ENCODE data around the gene ATP6V1C2. TPM values are rescaled to one million over a fixed set of nuclear protein-coding genes. Genes with fewer than 3 reads are reported as not detected.

Gene ATP6V1C2
- polyA plus RNA-seq, 2 of the 4 experiments (the other 2 are of a cell fraction), result 0.08 to 0.14 TPM

- H3K4me3 ChIP-seq, result peak overlapping the region; percentile 54
- H3K4me1 ChIP-seq, result peaks cover 24% of the 10 kb centered on the region
- ChIA-PET CTCF (no interaction called here), POLR2A (no interaction called here)
- DNase-seq (ENCODE audit: low read depth in 1 of 2, low spot score in 1 of 2) (no peak), ATAC-seq (no peak), FAIRE-seq (no peak)
- peak overlapping the region; percentile 91 for H3K4me2 ChIP-seq
- WGBS (ENCODE audit: missing lambda C conversion rate), result 18% methylated on average over 14 of the region's 39 CpGs
- H3K9me3 ChIP-seq, result no peaks in the 10 kb centered on the region
- H3K27ac ChIP-seq, result peak overlapping the region in 1 of 2 experiments; percentile 34; a peak in 2 of 6 replicates
- no peak for TF ChIP-seq MYC (IDR thresholded peaks at IDR 0.05; ENCODE audit: borderline replicate concordance, low read length)
Measured at GRCh38 chr2:10720947-10721395, 459 bp upstream of the ATP6V1C2 start.

- peak overlapping the region; percentile 91 for H3K4me2 ChIP-seq
- ChIA-PET POLR2A (interaction anchor here (1.0 kb wide), 1 partner anchor 33 kb away, joined by 4 read pairs; no protein-coding TSS in a partner anchor), CTCF (interaction anchor here (0.8 to 2.4 kb wide), 7 partner anchors 9 to 861 kb away, joined by 3 to 8 read pairs (median 7); a partner anchor contains a TSS)
- WGBS (ENCODE audit: missing lambda C conversion rate), result 23% methylated on average over 7 of the region's 7 CpGs
- peaks cover 24% of the 10 kb centered on the region for H3K4me1 ChIP-seq
- H3K9me3 ChIP-seq, result no peaks in the 10 kb centered on the region
- ATAC-seq (peak in 1 of 2 experiments; percentile 37; a peak in 3 of 6 replicates), DNase-seq (ENCODE audit: low read depth in 1 of 2, low spot score in 1 of 2) (no peak), FAIRE-seq (no peak)
- TF ChIP-seq ZFP36 (IDR thresholded peaks at IDR 0.05; ENCODE audit: borderline replicate concordance, partially characterized antibody) (no peak), BCL3 (IDR thresholded peaks at IDR 0.05) (no peak), ZSCAN20 (CRISPR knock-in tag; IDR thresholded peaks at IDR 0.05) (no peak), CHD2 (IDR thresholded peaks at IDR 0.05; ENCODE audit: low read length, partially characterized antibody) (no peak), EP300 (IDR thresholded peaks at IDR 0.05) (no peak), ESRRA (IDR thresholded peaks at IDR 0.05; ENCODE audit: borderline replicate concordance, low read length) (no peak), TP53 (CRISPR knock-in tag; IDR thresholded peaks at IDR 0.05) (no peak)
- H3K4me3 ChIP-seq, result peak overlapping the region; percentile 54
- no peak overlapping the region for H3K27ac ChIP-seq
Measured at GRCh38 chr2:10722252-10722825, 909 bp downstream of the ATP6V1C2 start.

DNA sequence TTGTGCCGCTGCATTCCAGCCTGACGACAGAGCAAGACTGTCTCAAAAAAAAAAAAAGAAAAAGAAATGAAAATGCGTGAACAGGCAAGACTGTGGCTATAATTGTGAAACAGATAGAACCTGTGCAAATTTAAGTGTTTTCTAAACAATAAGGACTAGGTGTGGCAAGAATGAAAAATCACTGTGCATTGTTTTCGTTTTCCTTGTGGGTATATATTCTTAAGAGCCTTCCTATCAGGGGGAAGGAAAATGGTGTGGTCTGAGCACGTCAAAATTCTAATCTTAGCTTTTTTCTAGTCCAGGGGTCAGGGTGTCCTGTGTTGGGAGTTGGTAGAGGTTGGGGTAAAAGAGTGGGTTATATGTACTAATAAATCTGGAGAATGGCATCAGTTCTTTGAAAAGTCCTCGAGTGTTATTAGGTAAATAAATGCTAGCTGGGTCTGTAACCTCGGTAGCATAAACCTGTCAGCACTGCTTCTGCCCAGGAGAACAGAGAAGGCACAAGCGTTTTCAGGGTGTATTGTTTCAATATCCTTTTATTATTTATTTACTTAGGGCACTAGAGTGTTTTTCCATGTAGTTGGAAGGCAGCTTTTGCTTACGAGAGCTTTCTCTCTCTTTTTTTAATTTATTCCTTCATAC lies 11.6 kb downstream of the ATP6V1C2 start:
- TF ChIP-seq EHMT2 (IDR thresholded peaks at IDR 0.05; ENCODE audit: low read depth), result no peak
- TF ChIP-seq ATOH8 (CRISPR knock-in tag; IDR thresholded peaks at IDR 0.05; ENCODE audit: low read depth), result no peak
- TF ChIP-seq MAZ (IDR thresholded peaks at IDR 0.05; ENCODE audit: borderline replicate concordance, low read depth, low read length), result no peak
- no peak for TF ChIP-seq HEYL (CRISPR knock-in tag; IDR thresholded peaks at IDR 0.05)
- TF ChIP-seq SREBF2 (IDR thresholded peaks at IDR 0.05), result no peak
- TF ChIP-seq BCL3 (IDR thresholded peaks at IDR 0.05), result no peak
- TF ChIP-seq, protein P1, sequence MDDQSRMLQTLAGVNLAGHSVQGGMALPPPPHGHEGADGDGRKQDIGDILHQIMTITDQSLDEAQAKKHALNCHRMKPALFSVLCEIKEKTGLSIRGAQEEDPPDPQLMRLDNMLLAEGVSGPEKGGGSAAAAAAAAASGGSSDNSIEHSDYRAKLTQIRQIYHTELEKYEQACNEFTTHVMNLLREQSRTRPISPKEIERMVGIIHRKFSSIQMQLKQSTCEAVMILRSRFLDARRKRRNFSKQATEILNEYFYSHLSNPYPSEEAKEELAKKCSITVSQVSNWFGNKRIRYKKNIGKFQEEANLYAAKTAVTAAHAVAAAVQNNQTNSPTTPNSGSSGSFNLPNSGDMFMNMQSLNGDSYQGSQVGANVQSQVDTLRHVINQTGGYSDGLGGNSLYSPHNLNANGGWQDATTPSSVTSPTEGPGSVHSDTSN (IDR thresholded peaks at IDR 0.05), result no peak
- TF ChIP-seq FOSB (CRISPR knock-in tag; IDR thresholded peaks at IDR 0.05), result no peak
- no peak for TF ChIP-seq ESRRA (IDR thresholded peaks at IDR 0.05; ENCODE audit: borderline replicate concordance, low read length)
- no peak for TF ChIP-seq NR3C1 (IDR thresholded peaks at IDR 0.05)
- H3K4me1 ChIP-seq, result no peaks in the 10 kb centered on the region
- CTCF ChIA-PET, result interaction anchor here (0.5 to 1.9 kb wide), 3 partner anchors 9 to 367 kb away, joined by 3 to 7 read pairs (median 3); no protein-coding TSS in a partner anchor
- H3K4me2 ChIP-seq, result no peak overlapping the region
- ATAC-seq, result no peak; a peak in 1 of 6 replicates
- H3K27ac ChIP-seq, result no peak overlapping the region
- no peak for FAIRE-seq
- 53% methylated on average over 9 of the region's 9 CpGs for WGBS (ENCODE audit: missing lambda C conversion rate)
- no peaks in the 10 kb centered on the region for H3K9me3 ChIP-seq
- POLR2A ChIA-PET, result interaction anchor here (0.7 kb wide), 1 partner anchor 579 kb away, joined by 3 read pairs; no protein-coding TSS in a partner anchor
- DNase-seq (ENCODE audit: low read depth in 1 of 2, low spot score in 1 of 2), result no peak
- no peak overlapping the region for H3K4me3 ChIP-seq
